CD4-positive, CD25-positive, alpha-beta regulatory T cell (primary cell): Measurements from ENCODE around the gene PTPN12. TPM values are rescaled to one million over a fixed set of nuclear protein-coding genes. Genes with fewer than 3 reads are reported as not detected.
"Not testable (repeated sequence)": the region's sequence is repeated elsewhere in the genome, so short reads cannot be mapped to it uniquely, and the experiment has no call there.

Experiments used
- ATAC-seq, 2 donors: fragments of 150-1000 bp; cut with Tn5 transposase; one replicate each; pipeline ENCODE4 v1.10.0; 2021; ENCODE audit warnings: low read depth in 2 of 2, moderate number of reproducible peaks in 2 of 2, moderate library complexity in 1 of 2
- DNase-seq, 3 donors: peaks; one replicate each; pipeline versions ENCODE4 v3.0.0 to v3.0.0-alpha.2; 2012 to 2022; ENCODE audit warnings: mixed read lengths in 1 of 3
- H3K27ac ChIP-seq: one replicate; pipeline ENCODE4 v1.7.0; 2013; ENCODE audit warnings: mild to moderate bottlenecking, low read length; ENCODE audit not compliant: insufficient read depth, poor library complexity, severe bottlenecking
- H3K27me3 ChIP-seq: one replicate; pipeline ENCODE4 v1.7.0; 2013; ENCODE audit warnings: low read length; ENCODE audit not compliant: control insufficient read depth, insufficient read depth
- H3K36me3 ChIP-seq: one replicate; pipeline ENCODE4 v1.7.0; 2013; ENCODE audit warnings: mild to moderate bottlenecking, low read length, moderate library complexity; ENCODE audit not compliant: control insufficient read depth, insufficient read depth
- H3K4me1 ChIP-seq: 2 replicates; pipeline ENCODE4 v1.7.0; 2013; ENCODE audit warnings: mild to moderate bottlenecking, low read length; ENCODE audit not compliant: insufficient read depth, control insufficient read depth, poor library complexity, severe bottlenecking
- H3K4me3 ChIP-seq: one replicate; pipeline ENCODE4 v1.7.0; 2013; ENCODE audit warnings: low read depth, mild to moderate bottlenecking, low read length, moderate library complexity
- H3K9me3 ChIP-seq, 2 experiments: 1 replicate in 1 of 2; 2 replicates in 1 of 2; pipeline ENCODE4 v1.7.0; 2013; ENCODE audit warnings: low read length in 2 of 2, mild to moderate bottlenecking in 1 of 2, moderate library complexity in 1 of 2; ENCODE audit not compliant: control insufficient read depth in 2 of 2
- H3K27ac Mint-ChIP-seq, 3 donors: one replicate each; pipeline ENCODE4 v1.8.0; 2020 to 2022; ENCODE audit warnings: mild to moderate bottlenecking in 3 of 3, mixed read lengths in 3 of 3, moderate library complexity in 2 of 3
- H3K27me3 Mint-ChIP-seq: one replicate; pipeline ENCODE4 v1.8.0; 2022; ENCODE audit warnings: mild to moderate bottlenecking, mixed read lengths
- H3K36me3 Mint-ChIP-seq: one replicate; pipeline ENCODE4 v1.8.0; 2020; ENCODE audit warnings: mixed read lengths
- H3K4me1 Mint-ChIP-seq, 4 donors: one replicate each; pipeline ENCODE4 v1.8.0; 2020 to 2022; ENCODE audit warnings: mixed read lengths in 4 of 4, mild to moderate bottlenecking in 1 of 4
- H3K4me3 Mint-ChIP-seq, 4 donors: one replicate each; pipeline ENCODE4 v1.8.0; 2020 to 2022; ENCODE audit warnings: mild to moderate bottlenecking in 4 of 4, mixed read lengths in 4 of 4, moderate library complexity in 3 of 4
- H3K9me3 Mint-ChIP-seq, 7 donors: one replicate each; pipeline ENCODE4 v1.8.0; 2020 to 2022; ENCODE audit warnings: mixed read lengths in 7 of 7, mild to moderate bottlenecking in 3 of 7, moderate library complexity in 2 of 7
- polyA plus RNA-seq, 4 donors: library from polyadenylated mRNA; unstranded; fragments of 300-500 nt; fragmentation: Illumina TruSeq; gene quantifications; one replicate each; pipeline ENCODE4 v1.2.3, GENCODE V29; 2021
- total RNA-seq: library from RNA; stranded (reverse); gene quantifications from one replicate; pipeline ENCODE4 v1.2.3, GENCODE V29; 2022

Gene PTPN12
- total and polyA plus RNA-seq, 5 donors from 2014 or later, result 0.41 to 15.8 (median 0.57) TPM

DNA sequence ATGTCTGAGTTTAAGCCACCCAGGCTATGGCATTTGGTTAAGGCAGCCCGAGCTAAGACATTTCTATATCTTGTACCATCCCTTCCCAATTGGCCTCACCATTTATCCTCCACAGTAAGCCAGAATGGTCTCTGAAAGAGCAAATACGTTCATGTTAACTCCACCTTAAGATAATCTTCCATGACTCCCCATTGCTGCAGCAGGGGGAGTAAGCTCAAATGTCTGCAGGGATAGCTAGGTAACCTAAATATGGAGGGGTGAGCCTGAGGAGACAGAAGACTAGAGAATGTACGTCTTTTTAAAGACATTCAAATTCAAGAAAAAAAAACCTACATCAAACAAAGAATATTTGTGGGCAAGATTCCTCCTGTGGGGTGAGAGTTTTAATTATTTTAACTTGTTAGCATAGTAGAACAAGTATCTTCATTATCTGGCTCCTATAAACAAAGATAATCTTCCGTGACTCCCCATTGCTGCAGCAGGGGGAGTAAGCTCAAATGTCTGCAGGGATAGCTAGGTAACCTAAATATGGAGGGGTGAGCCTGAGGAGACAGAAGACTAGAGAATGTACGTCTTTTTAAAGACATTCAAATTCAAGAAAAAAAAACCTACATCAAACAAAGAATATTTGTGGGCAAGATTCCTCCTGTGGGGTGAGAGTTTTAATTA is 24.0 kb upstream of the PTPN12 start:
- H3K4me1 Mint-ChIP-seq, H3K36me3 Mint-ChIP-seq, H3K4me3 ChIP-seq, ATAC-seq, H3K27ac Mint-ChIP-seq, H3K4me1 ChIP-seq, DNase-seq, H3K27me3 Mint-ChIP-seq, H3K27ac ChIP-seq, H3K9me3 Mint-ChIP-seq, H3K9me3 ChIP-seq, H3K36me3 ChIP-seq, H3K4me3 Mint-ChIP-seq: not testable (repeated sequence)
- peaks cover 10% of the 10 kb centered on the region for H3K27me3 ChIP-seq

DNA sequence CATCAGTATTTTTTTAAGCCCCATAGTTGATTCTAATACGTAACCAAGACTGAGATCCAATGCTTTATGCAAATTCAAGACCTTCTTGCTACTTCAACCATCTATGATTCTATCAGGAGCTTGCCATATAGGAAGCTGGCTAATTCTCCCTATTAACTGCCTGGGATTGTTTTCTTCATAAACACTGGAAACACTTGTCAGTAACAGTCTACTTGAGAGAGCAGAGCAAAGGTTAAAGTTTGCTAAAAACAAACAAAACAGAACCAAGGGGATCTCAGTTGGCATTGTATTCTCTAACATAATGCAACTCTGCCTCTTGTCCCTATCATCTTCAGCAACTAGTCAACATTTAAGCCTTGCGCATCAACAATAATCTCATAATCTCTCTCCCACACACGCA is 21.0 kb upstream of the PTPN12 start:
- no peaks in the 10 kb centered on the region for H3K9me3 ChIP-seq
- no peaks in the 10 kb centered on the region for H3K36me3 Mint-ChIP-seq
- ATAC-seq, result no peak
- DNase-seq, result no peak
- H3K9me3 Mint-ChIP-seq, result peaks cover 0 to 2% (median 0%) of the 10 kb centered on the region in 7 donors
- H3K4me3 ChIP-seq, result no peak overlapping the region
- H3K4me1 Mint-ChIP-seq, result no peaks in the 10 kb centered on the region
- peaks cover 4% of the 10 kb centered on the region for H3K27me3 Mint-ChIP-seq
- H3K36me3 ChIP-seq, result no peaks in the 10 kb centered on the region
- no peak overlapping the region for H3K4me3 Mint-ChIP-seq
- peaks cover 10% of the 10 kb centered on the region for H3K27me3 ChIP-seq
- H3K27ac Mint-ChIP-seq, result no peak overlapping the region
- H3K27ac ChIP-seq, result no peak overlapping the region
- no peaks in the 10 kb centered on the region for H3K4me1 ChIP-seq

- no peaks in the 10 kb centered on the region for H3K4me1 Mint-ChIP-seq
- no peak overlapping the region for H3K4me3 Mint-ChIP-seq
- ATAC-seq, result no peak
- H3K36me3 Mint-ChIP-seq, result no peaks in the 10 kb centered on the region
- peaks cover 8% of the 10 kb centered on the region for H3K27me3 Mint-ChIP-seq
- Histone ChIP-seq H3K36me3 (no peaks in the 10 kb centered on the region), H3K9me3 (no peaks in the 10 kb centered on the region), H3K4me1 (no peaks in the 10 kb centered on the region), H3K27me3 (peaks cover 7% of the 10 kb centered on the region), H3K4me3 (no peak overlapping the region), H3K27ac (no peak overlapping the region)
- H3K9me3 Mint-ChIP-seq, result peaks cover 0 to 3% (median 0%) of the 10 kb centered on the region in 7 donors
- no peak overlapping the region for H3K27ac Mint-ChIP-seq
- DNase-seq, result no peak
Measured at GRCh38 chr7:77520261-77520660, 16.8 kb upstream of the PTPN12 start.

GRCh38 chr7:77521537-77521936 is 15.6 kb upstream of the PTPN12 start:
- H3K36me3 ChIP-seq, H3K9me3 ChIP-seq, H3K4me3 ChIP-seq, DNase-seq, H3K27me3 ChIP-seq, H3K4me3 Mint-ChIP-seq, H3K27me3 Mint-ChIP-seq, H3K36me3 Mint-ChIP-seq, H3K4me1 Mint-ChIP-seq, H3K27ac Mint-ChIP-seq, H3K4me1 ChIP-seq, ATAC-seq, H3K27ac ChIP-seq, H3K9me3 Mint-ChIP-seq: not testable (repeated sequence)

DNA sequence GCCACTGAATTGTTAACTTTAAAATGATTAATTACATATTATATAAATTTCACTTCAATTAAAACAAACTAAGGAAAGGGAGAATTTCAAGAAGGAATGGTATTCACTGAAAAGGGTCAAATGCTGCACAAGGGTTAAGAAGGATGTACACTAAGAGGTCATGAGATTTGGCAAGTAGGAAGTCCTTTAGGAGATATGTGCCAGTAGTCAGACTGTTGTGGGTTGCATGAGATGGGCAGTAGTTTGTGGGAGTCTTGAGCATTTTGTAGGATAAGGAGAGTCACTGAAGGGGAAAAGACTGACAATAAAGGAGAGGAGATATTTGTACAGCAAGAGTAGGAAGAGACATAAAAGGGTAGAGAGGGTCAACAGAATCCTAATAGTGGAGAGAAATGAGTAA is 12.4 kb upstream of the PTPN12 start:
- H3K4me3 ChIP-seq, result no peak overlapping the region
- Mint-ChIP-seq H3K27me3 (peaks cover 13% of the 10 kb centered on the region), H3K4me1 (no peaks in the 10 kb centered on the region), H3K27ac (no peak overlapping the region), H3K9me3 (peaks cover 0 to 2% (median 0%) of the 10 kb centered on the region in 7 donors), H3K36me3 (no peaks in the 10 kb centered on the region), H3K4me3 (no peak overlapping the region)
- no peak for ATAC-seq
- no peak for DNase-seq
- no peaks in the 10 kb centered on the region for H3K36me3 ChIP-seq
- no peaks in the 10 kb centered on the region for H3K9me3 ChIP-seq
- no peaks in the 10 kb centered on the region for H3K4me1 ChIP-seq
- peaks cover 3% of the 10 kb centered on the region for H3K27me3 ChIP-seq
- H3K27ac ChIP-seq, result no peak overlapping the region

DNA sequence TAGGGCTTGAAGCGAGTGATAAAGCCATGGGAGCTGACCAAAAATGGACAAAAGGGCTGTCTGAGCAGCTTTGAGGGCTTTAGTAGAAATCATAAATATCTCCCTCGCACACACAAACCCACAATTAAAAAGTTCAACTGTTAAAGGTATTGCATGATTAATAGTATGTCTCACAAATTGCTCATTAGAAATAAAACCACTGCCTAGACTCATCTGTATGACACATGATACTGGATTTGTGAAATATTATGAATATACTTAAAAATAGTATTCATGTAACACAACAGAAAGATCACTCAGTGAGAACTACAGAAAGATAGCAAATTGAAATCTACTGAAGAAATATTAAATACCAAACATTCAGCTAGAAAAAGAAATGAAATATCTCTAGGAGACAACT is 11.9 kb upstream of the PTPN12 start:
- Histone ChIP-seq H3K4me3 (no peak overlapping the region), H3K9me3 (no peaks in the 10 kb centered on the region), H3K27ac (no peak overlapping the region), H3K36me3 (no peaks in the 10 kb centered on the region), H3K4me1 (no peaks in the 10 kb centered on the region), H3K27me3 (peaks cover 3% of the 10 kb centered on the region)
- Mint-ChIP-seq H3K27me3 (peaks cover 18% of the 10 kb centered on the region), H3K27ac (no peak overlapping the region), H3K4me3 (no peak overlapping the region), H3K36me3 (no peaks in the 10 kb centered on the region), H3K4me1 (no peaks in the 10 kb centered on the region), H3K9me3 (peaks cover 0 to 2% (median 0%) of the 10 kb centered on the region in 7 donors)
- ATAC-seq (no peak), DNase-seq (no peak)

DNA sequence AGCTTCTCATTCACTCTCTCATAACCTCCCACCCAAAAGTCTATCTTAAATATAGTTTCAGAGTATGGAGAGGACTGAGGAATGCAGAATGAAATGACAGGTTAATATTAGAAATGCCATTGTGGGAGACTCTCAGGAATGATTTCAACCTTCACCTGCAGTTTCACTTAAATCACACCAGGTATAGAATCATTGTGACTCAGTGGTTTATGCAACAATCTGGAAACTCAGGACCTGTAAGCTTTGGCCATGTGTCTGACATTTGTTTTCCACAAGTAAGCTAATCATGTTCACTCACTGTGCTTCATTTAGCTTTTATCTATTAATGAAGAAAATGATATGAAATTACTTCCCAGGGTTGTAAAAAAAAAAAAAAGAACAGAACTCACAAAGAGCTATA is 8.7 kb upstream of the PTPN12 start:
- Histone ChIP-seq H3K27ac (no peak overlapping the region), H3K4me1 (no peaks in the 10 kb centered on the region), H3K4me3 (no peak overlapping the region), H3K36me3 (no peaks in the 10 kb centered on the region), H3K9me3 (no peaks in the 10 kb centered on the region), H3K27me3 (peaks cover 3% of the 10 kb centered on the region)
- peaks cover 0 to 5% (median 1%) of the 10 kb centered on the region in 4 donors for H3K4me1 Mint-ChIP-seq
- ATAC-seq, result no peak
- H3K27me3 Mint-ChIP-seq, result peaks cover 31% of the 10 kb centered on the region
- no peaks in the 10 kb centered on the region for H3K36me3 Mint-ChIP-seq
- no peak overlapping the region for H3K4me3 Mint-ChIP-seq
- no peak overlapping the region for H3K27ac Mint-ChIP-seq
- H3K9me3 Mint-ChIP-seq, result peaks cover 0 to 4% (median 0%) of the 10 kb centered on the region in 7 donors
- no peak for DNase-seq

- no peaks in the 10 kb centered on the region for H3K36me3 Mint-ChIP-seq
- H3K9me3 ChIP-seq, result no peaks in the 10 kb centered on the region
- ATAC-seq, result no peak
- no peaks in the 10 kb centered on the region for H3K27me3 ChIP-seq
- DNase-seq, result no peak
- H3K4me1 Mint-ChIP-seq, result peaks cover 0 to 5% (median 1%) of the 10 kb centered on the region in 4 donors
- no peaks in the 10 kb centered on the region for H3K36me3 ChIP-seq
- no peak overlapping the region for H3K4me3 Mint-ChIP-seq
- no peak overlapping the region for H3K4me3 ChIP-seq
- H3K27ac ChIP-seq, result no peak overlapping the region
- no peak overlapping the region for H3K27ac Mint-ChIP-seq
- peaks cover 27% of the 10 kb centered on the region for H3K27me3 Mint-ChIP-seq
- H3K4me1 ChIP-seq, result no peaks in the 10 kb centered on the region
- peaks cover 0 to 4% (median 0%) of the 10 kb centered on the region in 7 donors for H3K9me3 Mint-ChIP-seq
Measured at GRCh38 chr7:77529279-77529678, 7.8 kb upstream of the PTPN12 start.
